HPDE6-E6E7 (cell line): Measurements from ENCODE around the gene ZBTB33.

Source experiments
- DNase-seq: peaks from one replicate; pipeline ENCODE4 v3.0.0; 2011; ENCODE audit warnings: missing footprints; ENCODE audit errors: extremely low spot score

ZBTB33 gene

DNA sequence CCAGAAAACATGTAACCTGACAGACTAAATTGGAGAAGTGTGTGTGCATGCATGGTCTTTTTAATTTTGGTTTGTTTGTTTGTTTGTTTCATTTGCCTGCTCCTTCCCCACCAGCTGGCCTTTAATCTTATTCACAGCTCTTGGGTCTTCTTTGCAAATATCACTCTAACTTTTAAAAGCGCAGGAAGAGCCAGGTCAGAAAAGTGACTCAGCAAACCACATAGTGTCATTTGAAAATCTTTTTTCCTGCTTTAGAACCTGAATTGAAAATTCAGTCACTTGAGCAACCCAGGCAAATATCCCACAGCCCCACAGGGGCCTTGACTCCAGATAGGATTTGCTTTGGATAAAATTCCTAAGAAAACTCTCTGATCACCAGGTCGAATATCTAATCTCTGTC, 56.0 kb downstream of the ZBTB33 start:
- no peak for DNase-seq
